ENCODE measurements around the gene CFAP92. TPM values are rescaled to one million over a fixed set of nuclear protein-coding genes. Genes with fewer than 3 reads are reported as not detected.

CFAP92 gene
- total RNA-seq, 2 experiments from 2014 or later, result 0.19 to 0.45 TPM

GRCh38 chr3:129032716-129033115 lies 38.8 kb upstream of the CFAP92 start:
- no peaks in the 10 kb centered on the region for H3K36me3 Mint-ChIP-seq (ENCODE audit: low read depth)
- H3K4me1 Mint-ChIP-seq (ENCODE audit: low read depth), result peaks cover 16% of the 10 kb centered on the region
- Histone ChIP-seq H3K27ac (ENCODE audit: low read depth in 1 of 2, low read length in 2 of 2) (no peak overlapping the region), H3K36me3 (ENCODE audit: insufficient read depth, low read length) (no peaks in the 10 kb centered on the region), H3K4me3 (ENCODE audit: low read length) (no peak overlapping the region), H3K9me3 (ENCODE audit: control insufficient read depth in 1 of 2, insufficient read depth in 1 of 2, low read length in 2 of 2) (no peaks in the 10 kb centered on the region), H3K27me3 (ENCODE audit: control insufficient read depth in 1 of 2, insufficient read depth in 2 of 2, low read length in 2 of 2) (no peaks in the 10 kb centered on the region), H3K4me1 (ENCODE audit: insufficient read depth, low read length) (peaks cover 19% of the 10 kb centered on the region)
- DNase-seq, result no peak
- no peak for TF ChIP-seq CTCF (IDR thresholded peaks at IDR 0.05)
- ChIA-PET POLR2A (no interaction called here), CTCF (no interaction called here)
- H3K27me3 Mint-ChIP-seq, result no peaks in the 10 kb centered on the region
- no peak overlapping the region for H3K27ac Mint-ChIP-seq
- H3K9me3 Mint-ChIP-seq, result no peaks in the 10 kb centered on the region
- no peak for ATAC-seq (ENCODE audit: poor library complexity)
- H3K4me3 Mint-ChIP-seq, result no peak overlapping the region
- intact Hi-C loops (cut with DNase I, micrococcal nuclease), result no loop called here

- no peak for DNase-seq
These were observed 37.8 kb upstream of the CFAP92 start for GRCh38 chr3:129031476-129032215.

GRCh38 chr3:129030611-129031010 lies 36.7 kb upstream of the CFAP92 start:
- Mint-ChIP-seq H3K9me3 (no peaks in the 10 kb centered on the region), H3K27me3 (no peaks in the 10 kb centered on the region), H3K4me3 (no peak overlapping the region), H3K27ac (no peak overlapping the region), H3K36me3 (ENCODE audit: low read depth) (no peaks in the 10 kb centered on the region), H3K4me1 (ENCODE audit: low read depth) (peaks cover 19% of the 10 kb centered on the region)
- Histone ChIP-seq H3K27ac (ENCODE audit: low read depth in 1 of 2, low read length in 2 of 2) (no peak overlapping the region), H3K36me3 (ENCODE audit: insufficient read depth, low read length) (no peaks in the 10 kb centered on the region), H3K4me3 (ENCODE audit: low read length) (no peak overlapping the region), H3K27me3 (ENCODE audit: control insufficient read depth in 1 of 2, insufficient read depth in 2 of 2, low read length in 2 of 2) (no peaks in the 10 kb centered on the region), H3K9me3 (ENCODE audit: control insufficient read depth in 1 of 2, insufficient read depth in 1 of 2, low read length in 2 of 2) (no peaks in the 10 kb centered on the region), H3K4me1 (ENCODE audit: insufficient read depth, low read length) (peaks cover 25% of the 10 kb centered on the region)
- ATAC-seq (ENCODE audit: poor library complexity) (no peak), DNase-seq (no peak)
- ChIA-PET CTCF (interaction anchor here (0.8 to 1.3 kb wide), 2 partner anchors 23 to 215 kb away, joined by 3 to 4 read pairs; no protein-coding TSS in a partner anchor), POLR2A (interaction anchor here (0.6 to 1.6 kb wide), 2 partner anchors 14 to 303 kb away, joined by 3 to 6 read pairs; no protein-coding TSS in a partner anchor)
- intact Hi-C loops (cut with DNase I, micrococcal nuclease), result no loop called here
- no peak for TF ChIP-seq CTCF (IDR thresholded peaks at IDR 0.05)

More at GRCh38 chr3:129031476-129032215, 37.8 kb upstream of the CFAP92 start:
- Mint-ChIP-seq H3K36me3 (ENCODE audit: low read depth) (no peaks in the 10 kb centered on the region), H3K4me1 (ENCODE audit: low read depth) (peaks cover 21% of the 10 kb centered on the region), H3K27ac (no peak overlapping the region), H3K9me3 (no peaks in the 10 kb centered on the region), H3K4me3 (no peak overlapping the region), H3K27me3 (no peaks in the 10 kb centered on the region)
- Histone ChIP-seq H3K36me3 (ENCODE audit: insufficient read depth, low read length) (no peaks in the 10 kb centered on the region), H3K9me3 (ENCODE audit: control insufficient read depth in 1 of 2, insufficient read depth in 1 of 2, low read length in 2 of 2) (no peaks in the 10 kb centered on the region), H3K27ac (ENCODE audit: low read depth in 1 of 2, low read length in 2 of 2) (no peak overlapping the region), H3K27me3 (ENCODE audit: control insufficient read depth in 1 of 2, insufficient read depth in 2 of 2, low read length in 2 of 2) (no peaks in the 10 kb centered on the region), H3K4me3 (ENCODE audit: low read length) (no peak overlapping the region), H3K4me1 (ENCODE audit: insufficient read depth, low read length) (peaks cover 25% of the 10 kb centered on the region)
- ATAC-seq (ENCODE audit: poor library complexity), result no peak
- CTCF ChIA-PET, result no interaction called here
- POLR2A ChIA-PET, result no interaction called here
- intact Hi-C loops (cut with DNase I, micrococcal nuclease), result no loop called here
- no peak for TF ChIP-seq CTCF (IDR thresholded peaks at IDR 0.05)
